Keratinocyte (primary cell): Measurements from ENCODE around the gene UGT1A10. TPM values are rescaled to one million over a fixed set of nuclear protein-coding genes. Genes with fewer than 3 reads are reported as not detected.

Experiments
- DNase-seq: peaks from one replicate; pipeline ENCODE4 v3.0.0-alpha.2; 2011; ENCODE audit warnings: low read depth, missing footprints, low spot score
- FAIRE-seq: peaks from 2 replicates; lab custom pipeline; 2011; peaks lifted over from hg19 to GRCh38; lab: Jason Lieb, UNC
- H2AFZ ChIP-seq: 2 replicates; pipeline ENCODE4 v1.6.0; 2012; ENCODE audit warnings: low read length, control low read depth, inconsistent platforms; ENCODE audit not compliant: control insufficient read depth
- H3K27ac ChIP-seq: 2 replicates; pipeline ENCODE4 v1.5.1; 2011; ENCODE audit warnings: low read length; ENCODE audit not compliant: control insufficient read depth, insufficient read depth
- H3K27me3 ChIP-seq: 3 replicates; pipeline ENCODE4 v1.6.0; 2011; ENCODE audit warnings: low read length; ENCODE audit not compliant: control insufficient read depth, insufficient read depth; ENCODE audit errors: extremely low read depth
- H3K36me3 ChIP-seq, 2 experiments: 2 replicates in 1 of 2; 3 replicates in 1 of 2; pipeline ENCODE4 v1.5.1; 2011; ENCODE audit warnings: low read length in 2 of 2, mild to moderate bottlenecking in 1 of 2; ENCODE audit not compliant: control insufficient read depth in 2 of 2, insufficient read depth in 2 of 2; ENCODE audit errors: extremely low read depth in 1 of 2
- H3K4me1 ChIP-seq: 3 replicates; pipeline ENCODE4 v1.5.1; 2011; ENCODE audit warnings: low read length; ENCODE audit not compliant: control insufficient read depth, insufficient read depth; ENCODE audit errors: extremely low read depth
- H3K4me2 ChIP-seq: 3 replicates; pipeline ENCODE4 v1.6.0; 2011; ENCODE audit warnings: low read depth, low read length; ENCODE audit not compliant: control insufficient read depth, insufficient read depth; ENCODE audit errors: extremely low read depth
- H3K4me3 ChIP-seq, 3 experiments: fragments of 200-600 bp in 1 of 3; sonication (generic) in 1 of 3; 2 replicates in 2 of 3; 3 replicates in 1 of 3; pipeline ENCODE4 v1.5.1; 2011 to 2016; ENCODE audit warnings: low read length in 3 of 3, mild to moderate bottlenecking in 3 of 3, control low read depth in 2 of 3, inconsistent platforms in 1 of 3, low read depth in 1 of 3, mixed read lengths in 1 of 3, mixed run types in 1 of 3, moderate library complexity in 1 of 3; ENCODE audit not compliant: control insufficient read depth in 2 of 3, insufficient read depth in 2 of 3; ENCODE audit errors: extremely low read depth in 1 of 3
- H3K79me2 ChIP-seq: 2 replicates; pipeline ENCODE4 v1.6.0; 2012; ENCODE audit warnings: low read length; ENCODE audit not compliant: control insufficient read depth, insufficient read depth
- H3K9ac ChIP-seq: 3 replicates; pipeline ENCODE4 v1.6.0; 2011; ENCODE audit warnings: low read length; ENCODE audit not compliant: control insufficient read depth, insufficient read depth; ENCODE audit errors: extremely low read depth
- H3K9me1 ChIP-seq: 3 replicates; pipeline ENCODE4 v1.6.0; 2011; ENCODE audit warnings: low read length; ENCODE audit not compliant: control insufficient read depth, insufficient read depth; ENCODE audit errors: extremely low read depth
- H3K9me3 ChIP-seq: 2 replicates; pipeline ENCODE4 v1.5.1; 2012; ENCODE audit warnings: low read depth, low read length; ENCODE audit not compliant: control insufficient read depth
- H4K20me1 ChIP-seq: 3 replicates; pipeline ENCODE4 v1.6.0; 2011; ENCODE audit warnings: low read length; ENCODE audit not compliant: control insufficient read depth, insufficient read depth; ENCODE audit errors: extremely low read depth
- CTCF ChIP-seq, 3 experiments: IDR thresholded peaks in 1 of 3; conservative IDR thresholded peaks in 1 of 3; optimal IDR thresholded peaks in 1 of 3; 2 replicates in 2 of 3; 3 replicates in 1 of 3; pipeline versions ENCODE3 to v1.5.1; 2011; ENCODE audit warnings: low read length in 3 of 3, mild to moderate bottlenecking in 3 of 3, moderate library complexity in 2 of 3, control low read depth in 1 of 3, inconsistent platforms in 1 of 3; ENCODE audit not compliant: insufficient read depth in 2 of 3; ENCODE audit errors: extremely low read depth in 1 of 3
- EZH2 ChIP-seq: IDR thresholded peaks from one replicate; pipeline ENCODE4 v1.6.1; 2012; ENCODE audit warnings: inconsistent platforms, mild to moderate bottlenecking, low read length, moderate library complexity
- dilution Hi-C: fragments of 300-500 bp; cut with MboI; formaldehyde crosslinking; loops from one replicate; pipeline ENCODE4 v1.7.0; 2020; ENCODE audit warnings: low sequenced_read_pairs; ENCODE audit not compliant: extremely low pct_ligation_motif_present
- polyA plus RNA-seq, 5 experiments: library from polyadenylated mRNA; depleted of rRNA in 3 of 5; stranded (reverse) in 3 of 5; stranded (forward) in 1 of 5; unstranded in 1 of 5; fragments of >200 nt; gene quantifications; 1 replicate in 1 of 5; 2 replicates in 3 of 5; 3 replicates in 1 of 5; pipeline versions ENCODE4 v1.2.1 to v1.2.3, GENCODE V29; 2011 to 2012; ENCODE audit warnings: missing spikeins in 2 of 5, low read depth in 1 of 5, low replicate concordance in 1 of 5

Gene UGT1A10
- polyA plus RNA-seq, 1 donor (not counting 4 experiments of a cell fraction or from before 2014, with no cell fraction given), result 2.0 TPM

DNA sequence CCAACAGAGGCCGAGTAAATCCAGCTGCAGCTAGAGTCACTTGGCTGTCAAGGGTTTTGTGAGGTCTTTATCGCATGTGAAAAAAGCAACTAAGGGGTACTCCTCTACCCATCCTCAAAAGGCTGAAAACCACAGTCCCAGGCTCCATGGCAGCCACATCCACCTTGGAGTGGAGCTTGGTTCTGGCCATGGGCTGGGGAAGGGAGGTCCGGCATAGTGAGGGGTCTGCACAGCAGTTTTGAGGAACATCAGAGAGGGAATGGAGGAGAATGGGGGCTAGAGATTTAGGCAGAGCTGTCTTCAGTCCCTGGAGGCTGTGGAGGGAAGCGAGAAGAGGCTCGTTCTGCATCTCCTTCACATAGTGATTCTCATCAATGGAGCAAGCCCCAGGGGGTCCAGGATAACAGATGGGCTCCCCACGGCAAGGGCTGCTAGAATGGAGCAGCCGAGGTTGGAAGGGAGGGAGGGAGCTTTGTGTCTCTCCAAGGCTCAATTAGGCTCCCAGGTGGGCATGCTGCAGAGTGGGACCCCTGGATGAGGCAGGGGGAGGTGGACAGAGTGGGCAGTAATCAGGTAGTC is 162.9 kb downstream of the UGT1A10 start:
- DNase-seq (no peak), FAIRE-seq (no peak)
- Histone ChIP-seq H3K9me1 (no peaks in the 10 kb centered on the region), H3K9ac (no peak overlapping the region), H3K27me3 (peaks cover 6% of the 10 kb centered on the region), H2AFZ (no peak overlapping the region), H3K79me2 (no peaks in the 10 kb centered on the region), H3K4me2 (no peak overlapping the region), H3K4me1 (peaks cover 9% of the 10 kb centered on the region), H3K4me3 (no peak overlapping the region), H3K9me3 (no peaks in the 10 kb centered on the region), H3K36me3 (no peaks in the 10 kb centered on the region), H4K20me1 (no peaks in the 10 kb centered on the region), H3K27ac (no peak overlapping the region)
- TF ChIP-seq EZH2 (no peak), CTCF (optimal IDR thresholded peaks at IDR 0.05 in 1 of 3, IDR thresholded peaks at IDR 0.05 in 1 of 3, conservative IDR thresholded peaks at IDR 0.05 in 1 of 3; ENCODE audit: extremely low read depth in 1 of 3, insufficient read depth in 2 of 3, low read length in 3 of 3) (no peak)
- dilution Hi-C loops, result no loop called here

DNA sequence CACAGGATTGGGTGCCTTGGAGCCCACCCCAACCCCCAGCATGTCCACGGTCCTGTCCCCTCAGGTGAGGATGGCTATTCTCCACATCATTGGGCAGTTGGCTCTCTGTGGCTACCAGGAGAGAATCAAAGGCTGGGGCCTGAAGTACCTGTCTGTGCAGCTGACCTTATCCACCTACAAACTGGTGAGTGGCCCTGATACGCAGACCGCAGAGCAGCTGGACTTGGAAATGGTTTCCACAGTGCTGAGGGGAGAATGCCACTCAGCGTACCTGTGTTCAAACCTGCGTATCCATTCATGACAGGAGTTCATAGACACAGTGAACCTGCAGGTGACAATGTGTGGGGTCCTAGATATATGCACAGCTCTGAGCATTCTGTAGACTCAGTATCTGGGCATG is 163.5 kb downstream of the UGT1A10 start:
- H3K79me2 ChIP-seq, result no peaks in the 10 kb centered on the region
- H3K4me1 ChIP-seq, result peaks cover 9% of the 10 kb centered on the region
- no peak overlapping the region for H3K4me3 ChIP-seq
- DNase-seq (no peak), FAIRE-seq (no peak)
- H3K4me2 ChIP-seq, result no peak overlapping the region
- no peak for TF ChIP-seq EZH2
- TF ChIP-seq CTCF (optimal IDR thresholded peaks at IDR 0.05 in 1 of 3, IDR thresholded peaks at IDR 0.05 in 1 of 3, conservative IDR thresholded peaks at IDR 0.05 in 1 of 3; ENCODE audit: extremely low read depth in 1 of 3, insufficient read depth in 2 of 3, low read length in 3 of 3), result no peak
- H4K20me1 ChIP-seq, result no peaks in the 10 kb centered on the region
- H2AFZ ChIP-seq, result no peak overlapping the region
- H3K27me3 ChIP-seq, result peaks cover 6% of the 10 kb centered on the region
- H3K9me3 ChIP-seq, result no peaks in the 10 kb centered on the region
- no peak overlapping the region for H3K9ac ChIP-seq
- H3K27ac ChIP-seq, result no peak overlapping the region
- dilution Hi-C loops, result no loop called here
- no peaks in the 10 kb centered on the region for H3K9me1 ChIP-seq
- H3K36me3 ChIP-seq, result no peaks in the 10 kb centered on the region
